GM10266 (cell line): ENCODE data around the gene PTTG1IP.

Experiments used
- DNase-seq: peaks from one replicate; pipeline ENCODE4 v3.0.0; 2012; ENCODE audit errors: extremely low spot score
- TF ChIP-seq, protein P1 (sequence below): IDR thresholded peaks from 2 replicates; pipeline ENCODE4 v1.5.1; 2012; ENCODE audit warnings: mild to moderate bottlenecking, low read depth; ENCODE audit not compliant: control insufficient read depth, insufficient read depth; ENCODE audit errors: missing control alignments

The PTTG1IP gene

DNA sequence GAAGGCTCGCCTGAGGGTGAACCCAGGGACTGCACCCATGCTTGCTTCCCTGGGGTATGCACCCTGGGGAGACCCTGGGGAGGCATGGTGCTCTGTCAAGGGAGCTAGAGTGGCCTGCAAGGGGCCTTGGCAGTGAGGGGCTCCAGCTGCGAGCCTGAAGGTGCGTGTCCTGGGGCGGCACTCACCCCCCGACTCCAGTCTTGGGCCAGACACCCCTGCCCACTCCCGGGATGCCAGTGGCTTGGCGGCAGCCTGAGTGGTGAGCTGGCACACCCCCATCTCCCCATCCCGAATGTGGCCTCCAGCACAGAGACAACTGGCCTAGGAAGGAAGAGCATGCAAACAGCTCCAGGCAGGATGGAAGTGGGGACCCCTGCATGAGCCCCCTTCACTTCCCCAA is 58.3 kb downstream of the PTTG1IP start:
- no peak for DNase-seq
- TF ChIP-seq, protein P1, sequence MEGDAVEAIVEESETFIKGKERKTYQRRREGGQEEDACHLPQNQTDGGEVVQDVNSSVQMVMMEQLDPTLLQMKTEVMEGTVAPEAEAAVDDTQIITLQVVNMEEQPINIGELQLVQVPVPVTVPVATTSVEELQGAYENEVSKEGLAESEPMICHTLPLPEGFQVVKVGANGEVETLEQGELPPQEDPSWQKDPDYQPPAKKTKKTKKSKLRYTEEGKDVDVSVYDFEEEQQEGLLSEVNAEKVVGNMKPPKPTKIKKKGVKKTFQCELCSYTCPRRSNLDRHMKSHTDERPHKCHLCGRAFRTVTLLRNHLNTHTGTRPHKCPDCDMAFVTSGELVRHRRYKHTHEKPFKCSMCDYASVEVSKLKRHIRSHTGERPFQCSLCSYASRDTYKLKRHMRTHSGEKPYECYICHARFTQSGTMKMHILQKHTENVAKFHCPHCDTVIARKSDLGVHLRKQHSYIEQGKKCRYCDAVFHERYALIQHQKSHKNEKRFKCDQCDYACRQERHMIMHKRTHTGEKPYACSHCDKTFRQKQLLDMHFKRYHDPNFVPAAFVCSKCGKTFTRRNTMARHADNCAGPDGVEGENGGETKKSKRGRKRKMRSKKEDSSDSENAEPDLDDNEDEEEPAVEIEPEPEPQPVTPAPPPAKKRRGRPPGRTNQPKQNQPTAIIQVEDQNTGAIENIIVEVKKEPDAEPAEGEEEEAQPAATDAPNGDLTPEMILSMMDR: no peak

DNA sequence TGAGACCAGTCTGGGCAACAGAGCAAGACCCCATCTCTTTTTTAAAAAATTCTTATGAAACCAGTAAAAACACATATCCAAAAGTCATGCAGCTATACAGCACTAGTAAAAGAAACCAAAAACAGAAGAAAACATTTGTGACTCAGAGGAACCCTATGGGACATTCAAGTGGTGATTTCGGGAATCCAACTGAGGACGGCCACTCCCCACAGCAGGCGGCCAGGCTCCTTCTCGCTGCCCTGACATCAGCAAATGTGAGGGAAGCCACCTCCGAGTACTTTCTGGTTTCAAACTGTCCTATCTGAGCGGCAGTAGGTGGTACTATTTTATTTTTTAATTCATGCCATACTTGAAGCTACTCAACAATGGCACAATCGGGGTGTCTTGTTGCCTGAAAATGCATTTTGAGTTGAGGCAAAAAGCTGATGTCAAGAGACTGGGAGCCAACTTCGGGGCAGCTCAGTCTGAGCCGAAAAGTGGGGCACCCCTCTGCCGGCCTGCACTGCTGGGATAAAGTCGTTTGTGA is 58.9 kb downstream of the PTTG1IP start:
- TF ChIP-seq, protein P1: no peak
- DNase-seq: no peak

DNA sequence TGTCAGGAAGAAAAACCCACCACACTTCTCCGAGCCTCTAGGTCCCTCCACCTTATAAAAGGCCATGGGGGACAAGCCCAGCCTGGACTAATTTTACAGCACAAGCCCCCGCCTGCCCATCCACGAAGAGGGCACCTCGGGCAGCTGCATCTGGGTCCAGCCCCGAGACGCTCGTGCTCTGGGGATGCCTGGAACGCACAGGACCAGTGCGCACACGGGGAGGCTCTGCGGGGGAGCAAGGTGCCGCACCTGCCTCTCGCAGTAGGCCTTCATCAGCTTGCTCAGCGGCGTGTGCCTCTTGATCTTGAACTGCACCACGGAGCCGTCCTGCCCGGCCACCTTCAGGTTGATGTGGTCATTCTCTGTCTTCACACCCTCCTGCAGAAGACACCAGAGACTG is 59.8 kb downstream of the PTTG1IP start:
- no peak for DNase-seq
- TF ChIP-seq, protein P1: no peak

DNA sequence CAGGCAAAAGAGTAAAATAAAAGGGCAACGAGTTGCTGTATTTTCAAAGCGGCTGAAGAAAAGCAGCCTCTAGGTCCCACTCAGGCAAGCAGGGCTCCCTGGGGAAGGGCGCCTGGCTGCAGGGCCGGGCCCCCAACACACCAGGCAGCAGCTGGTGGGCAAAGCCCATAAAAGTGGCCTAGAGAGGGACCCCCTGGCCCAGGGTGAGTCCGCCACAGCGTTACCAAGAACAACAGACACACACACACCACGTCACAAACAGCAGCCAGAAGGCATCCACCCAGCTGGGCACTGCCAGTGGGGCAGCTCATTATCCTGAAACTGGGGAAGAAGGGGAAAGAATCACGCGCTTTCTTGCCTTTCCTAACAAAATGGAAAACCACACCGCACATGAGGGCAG is 60.3 kb downstream of the PTTG1IP start:
- TF ChIP-seq, protein P1: no peak
- no peak for DNase-seq

DNA sequence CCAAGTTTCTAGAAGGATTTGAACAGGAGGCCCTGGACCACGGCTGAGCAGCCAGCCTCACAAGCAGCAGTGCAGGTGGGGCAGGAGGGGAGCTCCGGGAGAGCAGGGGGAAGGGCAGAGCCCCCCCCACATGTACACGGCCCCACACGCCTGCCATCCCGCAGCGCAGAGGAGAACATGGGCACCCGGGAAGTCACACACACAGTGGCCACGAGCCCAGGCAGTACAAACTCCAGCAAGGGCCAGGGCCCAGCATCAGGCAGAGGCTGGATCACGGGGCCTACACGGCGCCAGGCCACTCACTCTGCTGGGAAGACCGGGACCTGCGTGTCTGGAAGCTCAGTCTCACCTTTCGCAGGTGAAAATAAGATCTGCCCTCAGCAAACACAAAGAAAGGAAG is 60.9 kb downstream of the PTTG1IP start:
- no peak for DNase-seq
- TF ChIP-seq, protein P1: no peak

DNA sequence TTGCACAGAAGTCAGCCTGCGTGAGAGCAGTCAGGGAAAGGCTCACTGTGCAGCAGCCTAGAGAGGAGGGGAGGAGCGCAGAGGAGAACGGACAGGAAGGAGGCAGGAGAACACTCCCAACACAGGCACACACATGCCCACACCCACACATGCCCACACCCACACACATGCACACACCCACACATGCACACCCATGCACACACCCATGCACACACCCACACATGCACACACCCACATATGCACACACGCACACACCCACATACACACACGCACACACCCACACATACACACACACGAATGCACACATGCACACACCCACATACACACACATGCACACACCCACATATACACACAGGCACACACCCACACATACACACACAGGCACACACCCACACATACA is 62.7 kb downstream of the PTTG1IP start:
- DNase-seq: no peak
- TF ChIP-seq, protein P1: no peak

DNA sequence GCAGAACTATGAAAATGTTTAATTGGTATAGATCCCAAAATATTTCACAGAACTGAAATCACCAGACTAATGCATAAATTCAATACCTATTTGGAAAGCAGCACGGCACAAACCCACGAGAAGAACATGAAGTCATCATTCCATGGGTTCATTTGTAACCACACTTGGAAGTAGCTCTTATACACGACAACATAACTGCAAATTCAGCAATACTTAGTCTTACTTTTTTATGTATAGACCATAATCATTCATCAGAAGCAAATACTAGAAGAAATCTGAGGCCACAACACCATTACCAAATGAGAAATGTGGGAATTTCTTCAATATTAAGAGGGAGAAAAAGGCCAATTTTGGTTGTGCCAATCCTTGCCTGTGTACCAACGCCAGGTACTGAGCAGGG is 67.6 kb downstream of the PTTG1IP start:
- TF ChIP-seq, protein P1: no peak
- no peak for DNase-seq
